Stimulated activated naive CD4-positive, alpha-beta T cell (primary cell): ENCODE data around the gene CPA3.

Experiments
- DNase-seq, 6 experiments: peaks; one replicate each; lab custom pipeline; 2025; lab: John Stamatoyannopoulos, UW

CPA3 gene

DNA sequence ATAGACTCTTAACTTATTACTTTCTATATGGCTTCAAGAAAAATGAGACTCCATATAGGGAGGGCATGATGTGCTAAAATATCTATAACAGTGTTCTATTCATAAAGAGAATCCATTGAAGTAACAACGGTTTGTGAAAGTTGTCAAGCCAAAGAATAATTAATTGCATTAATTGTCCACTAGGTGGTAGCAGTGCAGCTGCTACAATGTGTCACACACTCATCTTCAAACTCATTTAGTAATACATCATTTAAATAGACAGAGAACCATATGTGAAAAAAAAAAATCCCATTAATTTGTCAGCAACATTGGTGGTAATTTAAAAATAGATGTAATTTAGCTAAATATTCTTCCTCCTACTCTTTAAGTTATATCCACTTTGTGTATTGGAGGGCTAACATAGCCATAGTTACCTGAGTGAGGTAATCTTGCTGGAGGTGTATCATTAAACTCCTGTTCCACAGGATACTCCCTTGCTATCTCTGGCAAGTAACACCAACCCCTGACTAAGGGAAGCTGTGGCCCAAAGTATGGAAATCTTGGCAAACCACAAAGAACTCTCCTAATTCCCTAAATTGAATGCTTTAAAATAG lies 3.7 kb upstream of the CPA3 start:
- DNase-seq = peak in 2 of 6 experiments; percentile 9 to 21

DNA sequence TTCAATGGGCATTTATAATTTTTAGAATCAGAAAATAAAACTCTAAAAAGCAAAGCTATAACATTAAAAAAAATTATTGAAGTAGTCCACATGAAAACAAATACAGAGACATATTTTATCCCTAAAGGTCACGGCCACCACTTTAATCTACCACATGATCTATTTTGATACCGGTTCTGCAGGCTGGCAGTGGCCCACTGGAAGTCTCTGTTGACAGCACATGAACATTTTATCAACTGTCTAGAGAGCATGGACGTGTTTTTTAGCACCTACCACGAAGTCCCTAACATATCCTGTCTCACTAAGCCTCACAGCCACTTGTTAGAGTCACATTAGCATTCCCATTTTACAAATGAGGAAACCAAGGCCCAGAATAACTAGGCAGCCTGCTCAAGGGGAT lies 1.8 kb upstream of the CPA3 start:
- no peak for DNase-seq

DNA sequence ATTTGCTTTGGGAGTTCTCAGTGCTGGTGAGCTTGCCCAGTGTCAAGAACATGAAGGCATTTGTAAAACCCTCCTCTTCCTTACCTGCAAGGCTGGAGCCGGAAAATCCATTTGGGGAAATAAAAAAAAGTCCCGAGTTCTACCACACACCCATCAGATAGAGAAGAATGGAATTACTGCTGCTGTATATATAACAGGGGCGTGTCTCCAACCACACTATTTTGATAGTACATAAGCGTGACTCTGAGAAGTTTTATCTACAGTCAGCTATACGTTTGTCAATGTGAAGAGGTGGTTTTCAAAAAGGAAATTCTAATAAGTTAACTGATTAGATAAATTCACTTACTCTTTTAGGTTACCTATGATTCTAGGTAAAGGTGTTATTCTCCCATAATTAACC lies 1.3 kb upstream of the CPA3 start:
- DNase-seq = no peak

DNA sequence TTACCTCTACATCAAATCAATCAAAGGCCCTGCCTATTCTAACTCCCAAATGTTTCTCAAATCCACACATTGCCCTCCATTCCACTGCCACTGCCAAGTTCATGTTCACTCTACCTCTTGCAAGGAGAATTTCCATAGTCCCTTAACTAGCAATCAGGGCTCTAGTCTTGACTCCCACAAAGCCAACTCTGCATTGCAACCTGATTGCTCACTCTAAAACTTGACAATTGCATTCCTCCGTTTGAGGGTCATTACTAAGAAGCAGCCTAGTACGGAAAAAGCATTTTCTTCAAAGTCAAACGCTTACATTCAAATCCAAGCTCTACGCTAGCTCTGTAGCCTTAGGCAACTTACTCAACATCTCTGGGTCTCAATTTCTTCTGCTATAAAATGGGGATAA lies 1.2 kb downstream of the CPA3 start:
- no peak for DNase-seq

- no peak for DNase-seq
These were observed 8.3 kb downstream of the CPA3 start for GRCh38 chr3:148873270-148873927.

GRCh38 chr3:148873977-148874376 lies 8.9 kb downstream of the CPA3 start:
- DNase-seq = no peak

DNA sequence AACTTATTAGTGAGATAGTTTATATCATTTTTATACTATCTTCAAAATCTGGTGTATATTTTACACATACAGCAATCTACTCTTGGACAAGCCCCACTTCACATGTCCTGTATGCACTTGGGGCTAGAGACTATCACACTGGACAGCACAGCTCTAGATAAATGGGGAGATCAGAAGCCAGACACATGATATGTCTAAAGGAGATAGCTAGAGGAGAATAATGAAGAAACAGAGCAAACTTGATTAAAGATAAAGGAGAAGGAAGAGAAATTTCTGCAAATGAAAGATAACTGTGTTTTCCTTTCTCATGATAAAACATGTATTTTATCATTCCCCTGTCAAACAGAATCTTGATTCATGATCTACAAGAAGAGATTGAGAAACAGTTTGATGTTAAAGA lies 13.0 kb downstream of the CPA3 start:
- DNase-seq = no peak

DNA sequence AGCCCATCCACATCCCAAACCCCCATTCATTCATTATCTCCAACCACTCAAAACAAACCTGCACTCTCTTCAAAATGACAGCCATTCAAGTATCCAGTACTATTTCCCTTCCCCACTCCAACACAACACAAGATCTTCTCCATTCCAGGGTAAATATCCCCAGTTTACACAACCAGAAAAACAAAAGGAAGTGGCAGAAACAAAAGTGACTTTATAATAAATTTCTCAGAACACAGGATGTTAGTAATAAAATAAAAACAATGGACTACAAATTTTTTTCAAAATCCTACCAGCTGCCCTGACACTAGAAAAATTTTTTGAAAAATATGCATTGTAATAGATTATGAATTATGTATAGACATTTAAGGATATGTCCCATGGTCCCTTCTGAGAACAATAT lies 14.2 kb downstream of the CPA3 start:
- no peak for DNase-seq

DNA sequence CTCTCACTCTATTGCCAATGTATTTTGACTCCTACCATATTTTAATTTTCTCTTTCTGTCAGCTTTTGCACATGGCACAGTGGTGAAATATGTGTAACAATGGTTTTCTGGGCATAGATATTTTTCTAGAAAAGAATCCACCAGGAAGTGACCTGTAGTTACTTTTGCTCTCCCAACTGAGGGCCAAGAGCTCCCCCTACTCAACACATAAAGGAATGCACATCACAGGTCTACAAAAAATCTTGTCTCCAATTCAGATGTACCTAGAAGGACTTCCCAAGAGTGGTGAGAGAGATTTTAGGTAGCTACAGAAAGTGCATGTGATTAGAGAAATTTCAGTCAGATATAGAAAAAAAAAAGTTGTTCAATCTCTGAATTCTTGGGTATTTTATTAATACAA lies 15.6 kb downstream of the CPA3 start:
- DNase-seq = no peak

GRCh38 chr3:148881286-148881685 lies 16.2 kb downstream of the CPA3 start:
- no peak for DNase-seq

DNA sequence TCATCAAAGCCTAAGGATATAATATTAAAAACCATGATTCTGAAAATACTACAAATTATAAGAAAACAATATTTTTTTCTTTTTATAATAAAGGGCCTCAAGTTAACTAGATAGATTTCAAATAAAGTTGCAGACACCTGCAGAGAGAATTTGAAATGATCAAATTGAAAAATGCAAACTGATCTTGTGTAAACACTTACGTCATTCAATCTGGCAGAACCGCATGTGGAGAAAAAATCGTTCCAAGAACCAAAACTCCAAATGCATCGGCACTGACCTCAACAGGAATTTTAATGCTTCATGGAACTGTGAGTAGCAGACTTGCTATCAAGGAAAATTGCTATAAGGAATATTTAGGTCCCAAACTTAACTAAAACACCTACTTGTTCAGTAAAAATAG lies 17.2 kb downstream of the CPA3 start:
- no peak for DNase-seq

DNA sequence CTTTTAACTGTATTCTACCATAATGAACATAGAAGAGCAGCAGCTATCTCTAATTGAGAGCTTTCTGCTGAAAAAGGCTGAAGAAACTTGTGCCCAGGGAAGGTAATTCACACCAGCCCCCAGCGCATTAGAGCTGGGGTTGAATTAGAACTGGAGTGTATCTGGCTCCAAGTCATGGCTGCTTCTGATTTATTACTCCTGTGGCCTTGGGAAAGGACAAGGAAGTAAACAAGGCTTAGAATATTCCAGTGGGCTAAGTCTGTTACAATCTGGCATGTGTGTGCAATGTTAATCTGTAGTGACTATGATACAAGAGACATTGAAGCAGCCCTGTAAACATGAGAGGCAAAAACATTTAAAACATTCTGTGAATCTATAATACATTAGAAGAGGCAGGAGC lies 18.1 kb downstream of the CPA3 start:
- no peak for DNase-seq

DNA sequence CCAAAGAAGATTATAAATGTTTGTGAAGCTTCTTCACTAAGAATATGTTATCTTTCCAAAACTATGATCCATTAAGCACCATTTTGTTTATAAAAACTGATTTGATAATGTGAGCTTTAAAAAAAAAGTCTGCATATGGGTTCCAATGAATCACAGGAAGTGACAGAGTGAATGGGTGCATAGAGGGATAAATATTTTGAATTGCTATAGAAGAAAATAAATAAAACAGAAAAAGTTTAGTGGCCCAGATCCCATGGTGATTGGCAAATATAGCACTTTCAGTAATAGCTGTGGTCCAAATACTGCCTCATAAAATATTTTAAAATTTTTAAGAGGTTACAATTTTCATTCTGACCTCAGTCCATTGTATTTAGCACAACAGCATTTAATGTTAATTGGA lies 19.2 kb downstream of the CPA3 start:
- DNase-seq = no peak

DNA sequence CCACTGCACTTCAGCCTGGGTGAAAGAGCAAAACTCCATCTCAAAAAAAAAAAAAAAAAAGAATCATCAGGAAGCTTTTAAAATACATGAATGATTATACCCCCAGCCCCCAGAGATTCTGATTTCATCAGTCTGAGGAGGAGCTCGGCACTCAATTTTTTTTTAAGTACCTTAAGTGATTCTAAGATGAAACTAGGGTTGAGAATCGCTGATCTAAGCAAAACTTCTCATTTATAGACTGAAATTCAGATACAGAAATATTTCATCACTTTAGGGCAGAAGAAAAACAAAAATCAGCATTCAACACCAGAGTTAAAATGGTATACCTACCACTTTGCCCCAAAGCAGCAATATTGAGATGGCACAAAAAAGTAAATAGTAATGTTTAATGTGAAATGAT lies 24.7 kb downstream of the CPA3 start:
- DNase-seq = no peak

GRCh38 chr3:148896062-148896461 lies 31.0 kb downstream of the CPA3 start:
- no peak for DNase-seq

DNA sequence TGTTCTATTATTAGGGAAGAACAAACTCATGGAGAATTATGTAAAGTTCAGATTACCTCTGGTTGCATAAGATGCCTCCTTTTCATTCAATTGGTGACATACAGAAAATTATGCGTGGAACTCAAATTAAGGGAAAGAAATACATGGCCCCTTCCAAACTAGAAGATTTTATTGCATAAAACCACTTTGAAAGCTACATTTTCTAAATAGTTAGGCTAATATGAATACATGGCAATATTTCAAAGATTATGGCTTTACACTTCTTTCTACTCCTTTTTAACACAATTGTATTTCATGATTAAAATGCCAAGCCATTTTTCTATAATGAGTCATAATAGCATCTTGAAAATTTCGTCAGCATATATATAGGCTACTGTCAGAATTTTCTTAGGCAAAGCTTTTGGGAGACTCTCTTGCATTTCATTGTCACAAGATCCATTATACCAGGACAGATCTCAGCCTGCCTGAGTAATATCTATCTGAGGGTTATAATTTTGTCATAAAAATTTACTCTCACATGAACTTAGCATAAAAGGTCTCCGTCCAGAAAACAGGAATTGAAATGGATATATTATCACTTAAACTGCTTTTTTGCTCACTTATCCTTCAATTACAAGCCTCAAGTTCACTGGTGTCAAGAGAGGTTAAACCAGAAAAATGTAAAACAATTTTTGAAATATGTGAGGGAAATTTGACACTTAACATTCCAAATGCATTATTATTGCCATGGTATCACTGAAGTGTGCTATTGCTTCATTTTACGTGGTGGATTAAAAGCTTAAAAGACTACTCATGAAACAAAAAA lies 37.1 kb downstream of the CPA3 start:
- no peak for DNase-seq

DNA sequence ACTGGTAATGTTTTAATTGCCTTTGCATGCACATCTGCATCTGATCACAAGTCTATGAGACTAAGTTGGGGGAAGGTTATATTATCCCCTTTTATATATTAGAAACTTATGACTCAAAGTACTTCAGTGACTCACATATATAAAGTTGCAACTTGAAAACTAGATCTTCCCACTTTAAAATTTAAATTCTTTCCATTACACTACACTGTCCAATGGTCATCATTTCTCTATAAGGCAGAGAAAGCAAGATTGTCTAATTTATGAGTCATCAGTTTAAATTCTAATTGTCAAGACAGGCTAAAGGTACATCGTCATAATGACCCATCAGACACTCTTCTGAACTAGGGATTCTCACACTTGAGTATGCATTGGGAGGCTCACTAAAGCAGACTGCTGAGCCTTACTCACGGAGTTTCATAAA lies 37.9 kb downstream of the CPA3 start:
- no peak for DNase-seq

DNA sequence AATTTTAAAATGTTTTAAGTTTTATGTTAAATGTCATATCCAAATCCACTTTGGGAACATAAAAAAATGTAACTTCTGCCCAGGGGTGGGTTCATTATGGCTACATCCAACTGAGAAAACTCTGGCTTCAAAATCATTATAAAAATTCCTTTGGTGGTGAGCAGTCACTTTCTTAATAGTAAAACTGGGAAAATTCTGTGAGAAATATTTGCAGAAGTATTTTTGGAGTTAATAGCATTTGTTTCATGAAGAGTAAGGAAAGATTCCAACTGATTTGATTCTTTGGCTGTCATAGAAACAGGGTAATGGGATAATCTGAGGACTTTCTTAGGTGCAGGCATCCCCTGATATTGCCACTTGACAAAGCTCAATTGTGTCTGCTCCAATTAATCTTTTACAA lies 38.8 kb downstream of the CPA3 start:
- no peak for DNase-seq

DNA sequence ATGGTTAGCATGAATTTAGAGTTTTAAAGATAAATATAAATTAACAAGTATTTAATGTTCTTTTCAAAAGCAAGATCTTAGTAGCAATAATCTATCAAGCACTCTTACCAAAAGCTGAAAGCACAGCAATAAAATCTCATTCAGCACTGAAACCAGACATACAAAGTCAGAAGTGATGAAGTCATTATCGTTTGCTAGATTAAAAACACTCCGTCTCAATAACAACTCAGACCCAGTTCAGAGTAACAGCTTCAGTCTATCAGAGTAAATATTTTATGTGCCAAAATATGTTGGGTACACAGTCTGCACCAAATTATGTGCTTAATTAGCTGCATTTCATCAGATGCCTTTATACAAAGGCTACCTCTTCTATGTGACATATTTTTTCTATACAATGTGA lies 41.6 kb downstream of the CPA3 start:
- no peak for DNase-seq

DNA sequence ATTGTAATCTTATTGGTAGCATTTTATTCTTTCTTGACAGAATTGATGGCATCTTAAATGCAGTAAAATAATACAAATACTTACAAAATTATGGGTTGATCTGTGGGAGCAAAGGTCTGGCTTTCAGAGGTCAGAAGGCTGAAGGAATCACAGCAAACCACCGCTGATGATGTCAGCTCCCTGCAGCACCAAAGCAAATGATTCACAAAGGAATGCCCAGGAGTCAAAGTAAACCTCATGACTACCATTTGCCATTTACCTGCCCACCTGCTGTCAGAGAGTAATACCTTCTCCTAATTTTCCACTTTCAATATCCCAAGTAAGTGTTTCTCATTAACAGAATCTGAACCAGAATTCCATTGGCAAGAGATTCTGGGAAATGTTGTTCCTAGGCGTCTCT lies 46.1 kb downstream of the CPA3 start:
- no peak for DNase-seq

- no peak for DNase-seq
These were observed 46.5 kb downstream of the CPA3 start for GRCh38 chr3:148911592-148911991.

DNA sequence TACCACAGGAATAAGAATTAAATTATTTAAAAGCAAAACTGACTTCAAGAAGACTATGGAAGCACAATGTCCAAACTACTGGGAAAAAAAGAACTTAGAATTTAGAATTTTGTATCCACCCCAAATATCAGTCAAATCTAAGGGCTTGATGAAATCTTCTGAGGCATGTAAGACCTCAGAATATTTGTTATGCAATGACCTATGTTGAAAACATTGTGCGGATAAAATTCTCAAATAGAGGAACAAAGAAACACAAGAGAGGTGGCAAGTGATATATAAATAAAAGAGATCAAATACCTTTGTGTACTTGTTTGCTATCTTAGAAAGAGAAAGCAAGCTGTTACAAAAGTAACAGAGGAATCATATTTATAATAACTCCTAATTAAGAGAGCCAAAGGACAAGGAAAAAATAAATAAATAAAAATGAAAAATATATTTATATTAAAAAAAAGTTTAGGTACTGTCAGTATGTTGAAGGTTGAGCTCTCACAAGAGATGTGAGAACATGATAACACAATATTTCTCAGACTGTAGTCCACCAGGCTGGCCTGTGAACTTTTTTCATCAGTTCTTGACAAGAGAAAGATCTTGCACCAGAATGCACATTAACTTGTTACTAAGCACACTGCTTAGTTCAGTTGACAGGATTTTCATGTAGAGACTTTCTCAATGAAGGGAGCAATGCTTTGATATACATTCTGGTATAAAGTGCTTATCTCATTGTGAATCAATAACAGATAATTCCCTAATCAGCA lies 50.0 kb downstream of the CPA3 start:
- DNase-seq = peak in 1 of 6 experiments; percentile 21

DNA sequence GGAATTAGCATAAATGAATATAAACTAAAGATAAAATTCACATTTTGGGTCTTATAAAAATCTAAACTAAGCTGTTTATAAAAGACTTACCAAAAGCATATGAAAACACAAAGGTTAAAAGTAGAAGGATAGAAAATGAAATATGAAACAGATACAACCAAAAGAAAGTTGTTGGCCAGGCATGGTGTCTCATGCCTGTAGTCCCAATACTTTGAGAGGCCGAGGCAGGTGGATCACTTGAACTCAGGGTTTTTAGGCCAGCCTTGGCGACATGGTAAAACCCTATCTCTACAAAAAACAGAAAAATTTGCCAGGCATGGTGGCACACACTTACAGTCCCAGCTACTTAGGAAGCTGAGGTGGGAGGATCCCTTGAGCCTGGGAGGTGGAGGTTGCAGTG lies 51.0 kb downstream of the CPA3 start:
- DNase-seq = no peak
